ENCODE results near the gene MYLK. TPM values are rescaled to one million over a fixed set of nuclear protein-coding genes. Genes with fewer than 3 reads are reported as not detected.

MYLK gene
- polyA plus RNA-seq, 1 donor (not counting 4 experiments of a cell fraction or from before 2014, with no cell fraction given), result 7.8 TPM

GRCh38 chr3:123877965-123878364 lies 6.2 kb downstream of the MYLK start:
- Histone ChIP-seq H3K27me3 (ENCODE audit: control insufficient read depth, extremely low read depth, insufficient read depth, low read length) (no peaks in the 10 kb centered on the region), H3K9me3 (ENCODE audit: control insufficient read depth, low read depth, low read length) (no peaks in the 10 kb centered on the region), H3K4me3 (ENCODE audit: control insufficient read depth in 2 of 3, extremely low read depth in 1 of 3, insufficient read depth in 2 of 3, low read depth in 1 of 3, low read length in 3 of 3) (no peak overlapping the region), H3K27ac (ENCODE audit: control insufficient read depth, insufficient read depth, low read length) (no peak overlapping the region), H2AFZ (ENCODE audit: control insufficient read depth, low read length) (no peak overlapping the region), H3K9me1 (ENCODE audit: control insufficient read depth, extremely low read depth, insufficient read depth, low read length) (no peaks in the 10 kb centered on the region), H3K4me2 (ENCODE audit: control insufficient read depth, extremely low read depth, insufficient read depth, low read depth, low read length) (no peak overlapping the region), H3K79me2 (ENCODE audit: control insufficient read depth, insufficient read depth, low read length) (no peaks in the 10 kb centered on the region), H3K9ac (ENCODE audit: control insufficient read depth, extremely low read depth, insufficient read depth, low read length) (no peak overlapping the region), H4K20me1 (ENCODE audit: control insufficient read depth, extremely low read depth, insufficient read depth, low read length) (no peaks in the 10 kb centered on the region), H3K36me3 (ENCODE audit: control insufficient read depth in 2 of 2, extremely low read depth in 1 of 2, insufficient read depth in 2 of 2, low read length in 2 of 2) (no peaks in the 10 kb centered on the region), H3K4me1 (ENCODE audit: control insufficient read depth, extremely low read depth, insufficient read depth, low read length) (no peaks in the 10 kb centered on the region)
- TF ChIP-seq EZH2 (IDR thresholded peaks at IDR 0.05; ENCODE audit: low read length), result no peak
- TF ChIP-seq, protein P1, sequence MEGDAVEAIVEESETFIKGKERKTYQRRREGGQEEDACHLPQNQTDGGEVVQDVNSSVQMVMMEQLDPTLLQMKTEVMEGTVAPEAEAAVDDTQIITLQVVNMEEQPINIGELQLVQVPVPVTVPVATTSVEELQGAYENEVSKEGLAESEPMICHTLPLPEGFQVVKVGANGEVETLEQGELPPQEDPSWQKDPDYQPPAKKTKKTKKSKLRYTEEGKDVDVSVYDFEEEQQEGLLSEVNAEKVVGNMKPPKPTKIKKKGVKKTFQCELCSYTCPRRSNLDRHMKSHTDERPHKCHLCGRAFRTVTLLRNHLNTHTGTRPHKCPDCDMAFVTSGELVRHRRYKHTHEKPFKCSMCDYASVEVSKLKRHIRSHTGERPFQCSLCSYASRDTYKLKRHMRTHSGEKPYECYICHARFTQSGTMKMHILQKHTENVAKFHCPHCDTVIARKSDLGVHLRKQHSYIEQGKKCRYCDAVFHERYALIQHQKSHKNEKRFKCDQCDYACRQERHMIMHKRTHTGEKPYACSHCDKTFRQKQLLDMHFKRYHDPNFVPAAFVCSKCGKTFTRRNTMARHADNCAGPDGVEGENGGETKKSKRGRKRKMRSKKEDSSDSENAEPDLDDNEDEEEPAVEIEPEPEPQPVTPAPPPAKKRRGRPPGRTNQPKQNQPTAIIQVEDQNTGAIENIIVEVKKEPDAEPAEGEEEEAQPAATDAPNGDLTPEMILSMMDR (optimal IDR thresholded peaks at IDR 0.05 in 1 of 3, IDR thresholded peaks at IDR 0.05 in 1 of 3, conservative IDR thresholded peaks at IDR 0.05 in 1 of 3; ENCODE audit: extremely low read depth in 1 of 3, insufficient read depth in 2 of 3, low read length in 3 of 3), result no peak
- DNase-seq (ENCODE audit: low read depth, low spot score) (no peak), FAIRE-seq (no peak)
- dilution Hi-C loops (cut with MboI; ENCODE audit: extremely low pct_ligation_motif_present, low sequenced_read_pairs), result no loop called here

DNA sequence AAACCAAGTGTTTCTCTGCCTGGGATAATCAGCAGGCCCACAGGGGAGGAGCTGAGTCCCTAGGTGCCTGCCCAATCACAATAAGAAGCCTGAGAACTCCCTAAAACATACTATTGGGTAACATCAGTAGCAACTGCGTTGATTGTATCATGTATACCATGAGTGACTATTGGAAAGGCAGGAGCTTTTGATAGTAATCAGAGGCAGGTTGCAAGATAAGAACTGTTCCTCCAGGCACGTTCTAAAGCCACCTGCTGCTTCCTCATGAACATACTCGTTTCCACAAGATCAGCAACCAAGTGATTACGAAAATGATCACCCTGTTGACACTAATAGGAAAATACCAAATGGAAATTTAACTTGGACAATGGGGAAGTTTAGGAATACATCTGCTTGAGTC lies 6.7 kb downstream of the MYLK start:
- no peak overlapping the region for H2AFZ ChIP-seq (ENCODE audit: control insufficient read depth, low read length)
- no peaks in the 10 kb centered on the region for H3K79me2 ChIP-seq (ENCODE audit: control insufficient read depth, insufficient read depth, low read length)
- H3K4me2 ChIP-seq (ENCODE audit: control insufficient read depth, extremely low read depth, insufficient read depth, low read depth, low read length), result no peak overlapping the region
- peak; percentile 36 for FAIRE-seq
- H3K36me3 ChIP-seq (ENCODE audit: control insufficient read depth in 2 of 2, extremely low read depth in 1 of 2, insufficient read depth in 2 of 2, low read length in 2 of 2), result no peaks in the 10 kb centered on the region
- no peaks in the 10 kb centered on the region for H3K9me1 ChIP-seq (ENCODE audit: control insufficient read depth, extremely low read depth, insufficient read depth, low read length)
- H3K4me1 ChIP-seq (ENCODE audit: control insufficient read depth, extremely low read depth, insufficient read depth, low read length), result no peaks in the 10 kb centered on the region
- no peaks in the 10 kb centered on the region for H3K9me3 ChIP-seq (ENCODE audit: control insufficient read depth, low read depth, low read length)
- no peak overlapping the region for H3K27ac ChIP-seq (ENCODE audit: control insufficient read depth, insufficient read depth, low read length)
- H4K20me1 ChIP-seq (ENCODE audit: control insufficient read depth, extremely low read depth, insufficient read depth, low read length), result no peaks in the 10 kb centered on the region
- TF ChIP-seq, protein P1 (optimal IDR thresholded peaks at IDR 0.05 in 1 of 3, IDR thresholded peaks at IDR 0.05 in 1 of 3, conservative IDR thresholded peaks at IDR 0.05 in 1 of 3; ENCODE audit: extremely low read depth in 1 of 3, insufficient read depth in 2 of 3, low read length in 3 of 3), result no peak
- TF ChIP-seq EZH2 (IDR thresholded peaks at IDR 0.05; ENCODE audit: low read length), result no peak
- no peak overlapping the region for H3K9ac ChIP-seq (ENCODE audit: control insufficient read depth, extremely low read depth, insufficient read depth, low read length)
- H3K4me3 ChIP-seq (ENCODE audit: control insufficient read depth in 2 of 3, extremely low read depth in 1 of 3, insufficient read depth in 2 of 3, low read depth in 1 of 3, low read length in 3 of 3), result no peak overlapping the region
- no peak for DNase-seq (ENCODE audit: low read depth, low spot score)
- H3K27me3 ChIP-seq (ENCODE audit: control insufficient read depth, extremely low read depth, insufficient read depth, low read length), result no peaks in the 10 kb centered on the region
- dilution Hi-C loops (cut with MboI; ENCODE audit: extremely low pct_ligation_motif_present, low sequenced_read_pairs), result no loop called here

Data from keratinocyte (primary cell).